GM12875 (cell line): Measurements from ENCODE around the gene NFATC1.

ENCODE experiments used
- H3K4me3 ChIP-seq: one replicate; pipeline ENCODE4 v1.5.1; 2011; ENCODE audit warnings: low read depth, low read length, control low read depth
- CTCF ChIP-seq: IDR thresholded peaks from 2 replicates; pipeline ENCODE4 v1.5.1; 2011; ENCODE audit warnings: low read depth, mild to moderate bottlenecking, control low read depth, inconsistent platforms, low read length, moderate library complexity, borderline replicate concordance; ENCODE audit not compliant: insufficient read depth

The NFATC1 gene

GRCh38 chr18:79449551-79450288 is 54.0 kb downstream of the NFATC1 start:
- no peak overlapping the region for H3K4me3 ChIP-seq
- no peak for TF ChIP-seq CTCF

GRCh38 chr18:79450289-79451080 is 54.8 kb downstream of the NFATC1 start:
- TF ChIP-seq CTCF = no peak
- H3K4me3 ChIP-seq = no peak overlapping the region

DNA sequence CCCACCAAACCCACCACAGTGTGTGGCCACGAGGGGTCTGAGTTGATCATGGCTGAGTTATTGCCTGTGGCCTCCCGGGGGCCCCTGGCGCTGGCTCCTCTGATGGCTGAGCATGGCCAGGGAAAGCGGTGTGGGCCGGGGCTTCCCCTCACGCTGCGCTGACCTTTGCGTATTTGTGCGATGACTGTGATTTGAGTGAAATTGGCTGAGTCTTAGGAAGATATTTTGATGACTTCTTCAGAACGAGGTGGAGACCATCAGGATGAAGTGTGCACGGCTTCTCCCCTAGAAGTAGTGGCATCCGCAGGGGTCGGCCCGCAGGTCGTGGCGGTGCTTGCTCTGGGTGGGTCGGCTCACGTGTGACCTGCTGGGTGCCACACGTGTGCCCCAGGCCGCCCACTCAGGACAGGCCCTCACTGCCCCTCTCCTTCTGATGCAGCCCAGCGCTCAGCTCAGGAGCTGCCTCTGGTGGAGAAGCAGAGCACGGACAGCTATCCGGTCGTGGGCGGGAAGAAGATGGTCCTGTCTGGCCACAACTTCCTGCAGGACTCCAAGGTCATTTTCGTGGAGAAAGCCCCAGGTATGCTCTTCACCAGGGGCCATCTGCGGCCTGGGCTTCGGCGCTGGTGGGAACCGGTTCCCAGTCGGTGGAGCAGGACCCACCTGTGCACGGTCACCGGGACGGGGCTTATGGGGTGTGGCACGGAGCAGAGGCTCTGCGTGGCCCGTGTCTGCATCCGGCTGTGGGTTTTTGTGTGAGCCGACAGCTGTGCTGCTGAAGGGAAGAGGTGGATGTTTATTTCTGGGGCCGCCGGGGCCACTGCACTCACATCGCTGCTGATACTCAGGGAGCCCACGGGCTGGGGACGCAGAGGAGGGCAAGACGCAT is 55.8 kb downstream of the NFATC1 start:
- H3K4me3 ChIP-seq = no peak overlapping the region
- no peak for TF ChIP-seq CTCF

DNA sequence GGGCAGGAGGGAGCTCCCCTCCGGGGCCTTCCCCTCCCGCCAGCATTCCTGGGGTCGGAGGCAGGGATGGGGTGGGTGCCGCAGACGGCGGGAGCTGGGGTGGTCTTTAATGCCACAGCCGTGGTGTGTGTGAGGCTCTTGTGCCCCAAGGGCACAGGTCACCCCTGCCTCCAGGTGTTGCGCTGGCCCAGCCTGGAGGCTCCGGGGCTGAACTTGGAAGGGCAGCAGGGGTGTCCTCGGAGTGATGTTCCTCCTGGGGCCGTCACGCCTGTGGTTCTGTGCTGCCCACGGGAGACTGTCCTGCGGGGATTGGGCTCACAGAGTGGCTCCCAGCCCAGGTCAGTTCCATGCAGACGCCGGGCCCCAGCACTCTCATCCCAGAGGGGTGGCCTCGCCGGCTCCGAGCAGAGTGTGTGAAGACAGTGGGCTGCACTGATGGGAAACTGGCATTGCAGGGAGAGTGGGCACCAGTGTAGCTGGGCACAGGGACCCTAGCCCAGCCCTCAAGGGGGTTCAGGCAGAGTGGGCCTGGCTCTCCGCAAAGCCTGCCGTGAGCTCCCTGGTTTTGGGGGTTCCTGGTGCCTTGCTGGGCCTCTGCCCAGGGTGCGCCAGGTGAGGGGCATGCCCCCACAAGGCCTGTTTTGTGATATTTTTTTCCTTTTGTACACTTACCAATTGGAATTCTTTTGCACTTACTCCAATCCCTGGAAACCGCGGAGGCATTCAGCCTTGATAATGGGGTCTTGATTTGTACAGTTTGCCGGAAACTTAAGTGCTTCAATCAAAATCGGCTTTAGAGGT is 56.7 kb downstream of the NFATC1 start:
- TF ChIP-seq CTCF = no peak

DNA sequence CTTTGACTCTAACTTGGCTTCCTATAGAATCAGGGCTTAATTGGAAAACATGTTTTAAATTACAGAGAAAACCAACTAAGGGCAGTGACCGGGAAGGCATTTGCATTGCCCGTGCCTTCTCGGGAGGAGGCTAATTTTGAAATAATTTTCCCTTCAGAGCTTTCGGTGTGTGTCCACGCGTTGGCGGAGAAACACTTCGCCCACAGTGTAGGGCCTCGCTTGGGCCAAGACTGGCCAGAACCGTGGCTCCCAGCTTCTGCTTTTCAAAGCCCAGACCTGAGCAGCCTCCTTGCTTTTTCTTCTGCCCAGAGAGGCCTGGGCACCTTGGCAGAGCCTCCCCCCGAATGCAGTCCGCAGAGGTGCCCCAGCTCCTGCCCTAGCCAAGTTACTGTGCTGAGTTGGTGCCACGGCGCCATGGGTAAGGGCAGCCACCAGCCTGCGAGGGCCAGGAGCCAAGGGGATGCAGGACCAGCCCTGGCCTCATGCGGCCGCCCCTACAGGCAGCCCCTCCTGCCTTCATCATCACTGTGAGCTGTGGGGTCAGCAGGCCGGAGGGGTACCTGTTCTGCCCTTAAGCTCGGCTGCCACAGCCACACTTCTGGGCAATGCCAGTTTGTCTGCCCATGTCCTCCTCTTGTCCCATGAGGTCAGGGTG is 57.4 kb downstream of the NFATC1 start:
- H3K4me3 ChIP-seq = no peak overlapping the region
- TF ChIP-seq CTCF = no peak

More for the DNA sequence above, 56.7 kb downstream of the NFATC1 start:
- H3K4me3 ChIP-seq = no peak overlapping the region
